Measurements from ENCODE around the gene MCAT. TPM values are rescaled to one million over a fixed set of nuclear protein-coding genes. Genes with fewer than 3 reads are reported as not detected.

The MCAT gene
- total and polyA plus RNA-seq, 4 donors: 10.0 to 32.3 (median 25.7) TPM

DNA sequence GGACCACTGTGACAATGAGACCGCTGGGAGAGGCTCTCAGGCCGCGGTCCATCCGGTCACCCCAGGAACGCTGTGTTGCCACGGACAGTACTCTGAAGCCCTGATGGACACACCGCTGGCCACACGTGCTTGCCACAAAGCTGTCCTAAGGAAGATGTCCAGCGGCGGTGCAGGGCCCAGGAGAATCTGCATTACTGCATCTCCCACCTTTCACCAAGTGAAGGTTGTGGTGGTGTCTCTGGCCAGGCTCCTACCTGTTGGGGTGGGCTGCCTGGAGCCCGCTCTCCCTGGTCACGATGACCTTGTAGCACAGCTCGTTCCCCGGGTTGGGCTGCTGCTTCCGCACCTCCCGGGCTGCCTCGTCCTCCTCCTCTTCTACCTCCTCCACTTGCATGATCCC is 39.5 kb upstream of the MCAT start:
- Histone ChIP-seq H3K27me3 (ENCODE audit: control insufficient read depth, insufficient read depth, low read length) (no peaks in the 10 kb centered on the region), H3K4me3 (ENCODE audit: low read depth, low read length) (no peak overlapping the region), H3K4me1 (ENCODE audit: control insufficient read depth, insufficient read depth, low read length) (peaks cover 17% of the 10 kb centered on the region), H3K9me3 (ENCODE audit: control insufficient read depth, insufficient read depth, low read length) (no peaks in the 10 kb centered on the region), H3K27ac (ENCODE audit: low read depth, low read length) (no peak overlapping the region), H3K36me3 (ENCODE audit: control insufficient read depth, insufficient read depth, low read length) (peaks cover 50% of the 10 kb centered on the region)
- 99% methylated on average over 17 of the region's 17 CpGs for WGBS (ENCODE audit: insufficient coverage)
- DNase-seq (ENCODE audit: low read depth in 4 of 6, low spot score in 6 of 6): no peak

DNA sequence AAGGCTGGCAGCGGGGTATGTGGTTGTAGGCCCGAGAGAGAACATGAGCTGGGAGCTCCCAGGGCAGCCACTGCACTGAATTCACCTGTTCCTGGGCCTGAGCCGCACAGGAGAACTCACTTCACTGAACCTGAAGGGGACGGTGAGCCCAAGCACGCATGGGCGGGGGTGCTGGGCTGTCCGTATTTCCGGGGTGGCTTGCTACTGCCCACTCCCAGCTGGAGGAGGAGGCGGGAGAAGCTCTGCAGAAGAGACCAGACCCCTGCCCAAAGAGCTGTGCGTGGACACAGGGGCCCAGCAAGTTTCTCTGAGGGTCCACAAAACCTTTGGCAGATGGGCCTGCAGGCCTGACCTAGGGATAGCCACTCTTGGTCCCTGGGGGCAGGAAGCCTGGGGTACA is 38.9 kb upstream of the MCAT start:
- 94% methylated on average over 10 of the region's 10 CpGs for WGBS (ENCODE audit: insufficient coverage)
- no peaks in the 10 kb centered on the region for H3K9me3 ChIP-seq (ENCODE audit: control insufficient read depth, insufficient read depth, low read length)
- no peaks in the 10 kb centered on the region for H3K27me3 ChIP-seq (ENCODE audit: control insufficient read depth, insufficient read depth, low read length)
- peaks cover 15% of the 10 kb centered on the region for H3K4me1 ChIP-seq (ENCODE audit: control insufficient read depth, insufficient read depth, low read length)
- H3K4me3 ChIP-seq (ENCODE audit: low read depth, low read length): no peak overlapping the region
- H3K36me3 ChIP-seq (ENCODE audit: control insufficient read depth, insufficient read depth, low read length): peaks cover 54% of the 10 kb centered on the region
- no peak for DNase-seq (ENCODE audit: low read depth in 4 of 6, low spot score in 6 of 6)
- no peak overlapping the region for H3K27ac ChIP-seq (ENCODE audit: low read depth, low read length)

DNA sequence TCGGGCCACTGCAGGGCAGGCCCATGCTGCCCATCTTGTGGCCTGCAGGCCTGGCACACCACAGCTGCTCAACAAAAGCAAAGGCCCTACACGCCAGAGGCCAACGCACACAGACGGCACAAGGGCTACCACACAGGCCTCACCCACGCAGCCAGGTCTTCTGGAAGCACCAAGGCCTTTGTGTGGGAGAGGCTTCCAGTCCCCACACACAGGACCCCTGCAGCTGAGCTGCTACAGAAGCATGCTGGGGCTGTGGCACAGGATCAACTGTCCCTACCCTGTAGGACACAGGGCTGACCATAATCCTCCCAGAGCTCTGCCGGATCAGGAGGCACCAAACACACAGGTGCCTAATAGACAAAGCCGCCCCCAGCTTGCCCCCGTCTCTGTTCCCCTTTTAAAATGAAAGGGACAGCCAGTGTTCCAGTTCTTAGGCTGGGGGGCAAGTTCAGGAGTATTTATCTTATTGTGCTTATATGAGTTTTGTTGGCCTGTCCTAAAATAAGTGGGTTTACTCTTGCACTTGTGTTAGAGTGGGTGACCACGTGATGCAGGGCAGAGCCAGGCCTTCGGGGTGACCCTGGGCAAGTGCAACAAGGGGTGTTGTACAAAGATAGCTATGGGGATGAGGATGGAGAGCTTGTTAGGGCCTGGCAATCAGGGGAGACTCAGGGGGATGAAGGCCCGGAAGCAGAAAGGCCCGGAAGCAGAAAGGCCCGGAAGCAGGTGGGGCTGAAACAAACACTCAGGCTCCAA is 38.3 kb upstream of the MCAT start:
- Histone ChIP-seq H3K36me3 (ENCODE audit: control insufficient read depth, insufficient read depth, low read length) (peaks cover 59% of the 10 kb centered on the region), H3K27ac (ENCODE audit: low read depth, low read length) (no peak overlapping the region), H3K9me3 (ENCODE audit: control insufficient read depth, insufficient read depth, low read length) (no peaks in the 10 kb centered on the region), H3K4me3 (ENCODE audit: low read depth, low read length) (no peak overlapping the region), H3K4me1 (ENCODE audit: control insufficient read depth, insufficient read depth, low read length) (peaks cover 14% of the 10 kb centered on the region), H3K27me3 (ENCODE audit: control insufficient read depth, insufficient read depth, low read length) (no peaks in the 10 kb centered on the region)
- WGBS (ENCODE audit: insufficient coverage): 96% methylated on average over 13 of the region's 13 CpGs
- no peak for DNase-seq (ENCODE audit: low read depth in 4 of 6, low spot score in 6 of 6)

DNA sequence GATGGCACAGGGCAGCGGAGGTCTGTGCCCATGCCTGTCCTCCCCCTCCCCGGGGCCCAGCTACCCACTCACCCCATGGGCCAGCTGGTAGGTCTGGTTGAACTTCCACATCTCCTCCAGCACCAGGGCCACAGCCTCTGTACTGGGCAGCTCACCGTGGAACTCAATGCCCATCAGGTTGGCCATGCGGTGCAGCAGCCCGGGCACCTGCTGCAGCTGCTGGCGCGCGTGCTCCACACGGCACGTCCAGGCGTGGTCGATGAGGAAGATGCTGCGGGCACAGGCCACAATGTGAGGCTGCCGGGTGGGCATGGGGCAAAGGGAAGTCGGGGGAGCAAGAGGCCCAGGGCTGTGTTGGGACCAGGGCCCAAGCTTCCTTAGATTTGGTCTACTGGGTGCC is 37.5 kb upstream of the MCAT start:
- Histone ChIP-seq H3K36me3 (ENCODE audit: control insufficient read depth, insufficient read depth, low read length) (peaks cover 67% of the 10 kb centered on the region), H3K4me3 (ENCODE audit: low read depth, low read length) (no peak overlapping the region), H3K4me1 (ENCODE audit: control insufficient read depth, insufficient read depth, low read length) (peaks cover 6% of the 10 kb centered on the region), H3K9me3 (ENCODE audit: control insufficient read depth, insufficient read depth, low read length) (no peaks in the 10 kb centered on the region), H3K27ac (ENCODE audit: low read depth, low read length) (no peak overlapping the region), H3K27me3 (ENCODE audit: control insufficient read depth, insufficient read depth, low read length) (no peaks in the 10 kb centered on the region)
- no peak for DNase-seq (ENCODE audit: low read depth in 4 of 6, low spot score in 6 of 6)
- WGBS (ENCODE audit: insufficient coverage): 96% methylated on average over 14 of the region's 15 CpGs

DNA sequence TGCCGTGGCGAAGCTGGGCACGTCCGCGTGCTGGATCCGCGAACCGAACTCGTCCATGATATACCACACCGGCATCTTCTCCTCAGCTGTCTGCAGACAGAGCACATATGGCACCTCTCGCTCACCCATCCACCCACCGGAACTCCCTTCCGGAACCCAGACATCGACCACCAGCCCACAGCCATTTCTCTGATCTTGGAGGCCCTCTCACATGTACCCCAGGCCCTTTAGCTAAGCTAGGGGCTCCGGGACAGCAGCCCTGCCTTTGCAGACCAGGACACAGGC is 36.7 kb upstream of the MCAT start:
- WGBS (ENCODE audit: insufficient coverage): 97% methylated on average over 15 of the region's 15 CpGs
- no peak for DNase-seq (ENCODE audit: low read depth in 4 of 6, low spot score in 6 of 6)
- H3K27me3 ChIP-seq (ENCODE audit: control insufficient read depth, insufficient read depth, low read length): no peaks in the 10 kb centered on the region
- no peaks in the 10 kb centered on the region for H3K9me3 ChIP-seq (ENCODE audit: control insufficient read depth, insufficient read depth, low read length)
- H3K27ac ChIP-seq (ENCODE audit: low read depth, low read length): no peak overlapping the region
- peaks cover 72% of the 10 kb centered on the region for H3K36me3 ChIP-seq (ENCODE audit: control insufficient read depth, insufficient read depth, low read length)
- no peak overlapping the region for H3K4me3 ChIP-seq (ENCODE audit: low read depth, low read length)
- no peaks in the 10 kb centered on the region for H3K4me1 ChIP-seq (ENCODE audit: control insufficient read depth, insufficient read depth, low read length)

DNA sequence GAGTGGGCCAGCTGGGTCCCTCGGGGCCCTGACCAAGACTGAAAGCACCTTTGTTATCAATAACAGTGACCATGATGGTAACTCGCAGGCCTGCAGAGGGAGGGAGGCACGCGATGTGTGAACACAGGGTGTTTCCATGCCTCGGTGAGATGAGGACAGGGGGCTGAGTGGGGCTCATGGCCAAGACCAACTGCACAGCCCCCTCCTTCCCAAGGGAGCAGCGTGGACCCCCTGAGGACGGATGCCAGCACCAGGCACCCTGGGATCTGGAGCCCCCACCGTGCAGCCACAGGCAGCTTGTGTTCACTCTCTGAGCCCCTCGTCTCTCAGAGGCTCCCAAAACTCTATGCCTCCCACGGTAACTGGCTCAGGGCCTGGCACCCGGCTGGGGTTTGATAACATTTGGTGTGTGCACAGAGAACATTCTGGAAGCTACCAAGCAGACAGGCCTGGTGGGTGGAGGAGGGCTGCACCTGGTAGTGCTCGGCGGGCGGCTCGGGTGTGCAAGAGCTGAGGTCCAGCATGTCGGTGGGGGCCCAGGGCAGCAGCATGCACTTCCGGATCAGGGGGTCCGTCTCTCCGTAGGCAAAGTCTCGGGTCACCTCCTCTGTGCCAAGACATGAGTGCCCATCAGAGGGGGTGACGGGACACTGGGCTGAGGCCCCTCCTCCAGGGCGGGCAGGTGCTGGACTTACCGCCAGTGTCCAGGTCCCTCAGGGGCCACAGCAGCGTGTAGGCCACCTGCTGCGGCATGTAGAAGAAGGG is 36.1 kb upstream of the MCAT start:
- WGBS (ENCODE audit: insufficient coverage): 96% methylated on average over 20 of the region's 25 CpGs
- Histone ChIP-seq H3K27me3 (ENCODE audit: control insufficient read depth, insufficient read depth, low read length) (no peaks in the 10 kb centered on the region), H3K4me3 (ENCODE audit: low read depth, low read length) (no peak overlapping the region), H3K27ac (ENCODE audit: low read depth, low read length) (no peak overlapping the region), H3K9me3 (ENCODE audit: control insufficient read depth, insufficient read depth, low read length) (no peaks in the 10 kb centered on the region), H3K4me1 (ENCODE audit: control insufficient read depth, insufficient read depth, low read length) (no peaks in the 10 kb centered on the region), H3K36me3 (ENCODE audit: control insufficient read depth, insufficient read depth, low read length) (peaks cover 78% of the 10 kb centered on the region)
- no peak for DNase-seq (ENCODE audit: low read depth in 4 of 6, low spot score in 6 of 6)

DNA sequence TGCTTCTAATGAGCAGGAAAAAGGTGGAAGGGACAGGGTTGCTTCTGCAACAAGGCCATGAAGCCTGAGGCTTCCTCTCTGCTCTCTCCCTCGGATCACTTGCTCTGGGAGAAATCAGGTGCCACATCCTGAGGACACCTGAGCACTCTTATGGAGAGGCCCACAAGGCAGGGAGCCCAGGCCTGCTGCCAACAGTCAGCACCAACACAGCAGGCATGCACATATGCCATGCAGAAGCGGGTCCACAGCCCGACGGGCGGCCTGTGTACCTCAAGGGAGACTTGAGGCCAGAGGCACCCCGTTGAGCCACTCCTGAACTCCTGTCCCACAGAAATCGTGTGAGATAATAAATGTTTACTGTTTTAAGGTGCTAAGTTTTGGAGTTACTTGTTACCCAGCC is 34.3 kb upstream of the MCAT start:
- H3K27me3 ChIP-seq (ENCODE audit: control insufficient read depth, insufficient read depth, low read length): no peaks in the 10 kb centered on the region
- peaks cover 89% of the 10 kb centered on the region for H3K36me3 ChIP-seq (ENCODE audit: control insufficient read depth, insufficient read depth, low read length)
- 91% methylated on average over 5 of the region's 7 CpGs for WGBS (ENCODE audit: insufficient coverage)
- no peak overlapping the region for H3K4me3 ChIP-seq (ENCODE audit: low read depth, low read length)
- DNase-seq (ENCODE audit: low read depth in 4 of 6, low spot score in 6 of 6): no peak
- H3K9me3 ChIP-seq (ENCODE audit: control insufficient read depth, insufficient read depth, low read length): no peaks in the 10 kb centered on the region
- no peaks in the 10 kb centered on the region for H3K4me1 ChIP-seq (ENCODE audit: control insufficient read depth, insufficient read depth, low read length)
- H3K27ac ChIP-seq (ENCODE audit: low read depth, low read length): no peak overlapping the region

DNA sequence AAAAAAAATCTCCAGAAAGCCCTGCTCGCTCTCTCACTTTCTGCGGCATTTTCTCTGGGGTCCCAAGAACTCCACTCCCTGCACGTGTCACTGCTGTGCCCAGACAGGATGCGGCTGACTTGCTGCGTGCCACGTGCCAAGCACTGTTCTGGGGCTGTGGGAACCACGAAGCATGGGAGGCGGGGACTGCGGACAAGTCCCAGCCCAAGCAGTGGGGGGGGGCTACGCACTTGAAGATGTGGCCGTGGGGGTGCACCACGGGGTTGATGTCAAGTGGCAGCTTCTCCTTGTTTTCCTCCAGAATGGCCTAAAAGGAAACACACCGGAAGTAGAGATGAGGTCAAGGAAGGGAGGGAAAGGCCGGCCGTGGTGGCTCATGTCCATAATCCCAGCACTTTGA is 32.9 kb upstream of the MCAT start:
- Histone ChIP-seq H3K4me1 (ENCODE audit: control insufficient read depth, insufficient read depth, low read length) (no peaks in the 10 kb centered on the region), H3K4me3 (ENCODE audit: low read depth, low read length) (no peak overlapping the region), H3K27me3 (ENCODE audit: control insufficient read depth, insufficient read depth, low read length) (no peaks in the 10 kb centered on the region), H3K27ac (ENCODE audit: low read depth, low read length) (no peak overlapping the region), H3K9me3 (ENCODE audit: control insufficient read depth, insufficient read depth, low read length) (no peaks in the 10 kb centered on the region), H3K36me3 (ENCODE audit: control insufficient read depth, insufficient read depth, low read length) (peaks cover 90% of the 10 kb centered on the region)
- WGBS (ENCODE audit: insufficient coverage): 86% methylated on average over 13 of the region's 15 CpGs
- no peak for DNase-seq (ENCODE audit: low read depth in 4 of 6, low spot score in 6 of 6)

DNA sequence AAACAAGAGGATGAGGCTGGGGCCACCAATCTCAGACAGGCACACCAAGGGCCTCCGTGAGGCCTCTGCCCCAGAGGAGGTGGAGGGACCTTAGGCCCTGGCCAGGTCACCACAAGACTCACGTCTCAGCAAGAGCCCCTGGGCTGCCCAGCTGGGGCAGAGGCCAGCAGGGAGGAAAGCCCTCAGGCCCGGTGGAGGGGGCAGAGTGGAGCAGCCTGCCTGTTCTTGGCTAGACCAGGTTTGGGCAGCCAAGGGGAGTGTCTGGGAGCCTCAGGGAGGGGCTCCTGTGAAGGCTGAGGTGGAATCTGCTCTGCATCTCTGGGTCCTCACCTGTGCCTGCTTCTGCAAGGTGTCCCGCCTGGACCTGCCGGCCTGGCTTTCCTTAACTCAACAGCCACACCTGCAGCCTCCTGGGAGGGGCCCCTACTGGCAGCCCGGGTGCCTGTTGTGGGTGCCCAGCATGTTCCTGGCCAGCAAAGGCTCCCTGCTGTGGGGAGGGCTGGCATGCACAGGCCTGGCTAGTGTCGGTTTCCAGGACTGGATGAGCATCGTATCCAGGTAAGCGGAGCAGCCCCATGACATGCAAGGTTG is 31.8 kb upstream of the MCAT start:
- Histone ChIP-seq H3K9me3 (ENCODE audit: control insufficient read depth, insufficient read depth, low read length) (no peaks in the 10 kb centered on the region), H3K27ac (ENCODE audit: low read depth, low read length) (no peak overlapping the region), H3K27me3 (ENCODE audit: control insufficient read depth, insufficient read depth, low read length) (no peaks in the 10 kb centered on the region), H3K4me1 (ENCODE audit: control insufficient read depth, insufficient read depth, low read length) (no peaks in the 10 kb centered on the region), H3K4me3 (ENCODE audit: low read depth, low read length) (no peak overlapping the region), H3K36me3 (ENCODE audit: control insufficient read depth, insufficient read depth, low read length) (peaks cover 90% of the 10 kb centered on the region)
- 91% methylated on average over 9 of the region's 9 CpGs for WGBS (ENCODE audit: insufficient coverage)
- DNase-seq (ENCODE audit: low read depth in 4 of 6, low spot score in 6 of 6): no peak

Data from spinal cord (tissue), 10 donors.